ENCODE data around the gene RNF225. TPM values are rescaled to one million over a fixed set of nuclear protein-coding genes. Genes with fewer than 3 reads are reported as not detected.

Gene RNF225
- total RNA-seq, 3 donors from 2014 or later (not counting 1 experiment from before 2014, with no cell fraction given), result 0.39 TPM; not detected in 2

DNA sequence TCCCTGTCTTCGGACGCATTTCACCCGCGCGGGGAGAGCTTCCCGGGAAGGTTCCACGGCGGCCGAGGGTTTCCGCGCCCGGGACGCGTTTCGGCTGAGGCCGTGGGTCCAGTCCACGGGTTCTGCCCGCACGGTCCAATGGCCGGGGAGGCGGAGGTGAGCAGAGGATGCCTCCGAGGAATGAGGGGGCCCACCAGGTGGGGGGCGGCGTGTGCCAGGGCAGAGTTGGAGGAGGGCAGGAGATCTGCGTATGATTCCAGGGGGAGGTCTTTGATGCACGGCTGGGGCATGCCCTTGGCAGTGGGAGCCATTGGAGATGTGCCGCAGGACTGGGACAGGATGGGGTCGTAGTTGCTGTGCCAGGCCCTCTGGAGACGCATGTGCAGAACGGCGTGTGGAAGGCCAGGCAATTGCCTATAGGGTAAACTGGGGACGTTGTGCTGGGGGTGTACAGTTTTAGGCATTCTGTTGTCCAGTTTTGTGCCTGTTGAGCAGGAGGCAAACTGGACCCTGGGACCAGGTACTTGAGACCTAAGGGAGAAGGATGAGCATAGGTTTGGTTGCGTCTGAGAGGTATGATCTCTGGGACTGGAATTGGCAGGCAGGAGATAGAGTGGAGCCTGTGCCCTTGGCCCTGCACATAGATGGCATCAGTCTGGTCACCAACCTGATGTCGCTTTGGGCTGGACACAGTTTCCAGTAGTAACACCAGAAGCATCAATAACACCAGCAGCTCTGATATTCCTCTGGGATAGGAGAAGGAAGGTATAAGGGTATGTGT is 13.7 kb downstream of the RNF225 start:
- Histone ChIP-seq H3K27me3 (ENCODE audit: control insufficient read depth, insufficient read depth, low read length) (no peaks in the 10 kb centered on the region), H3K36me3 (ENCODE audit: control insufficient read depth, insufficient read depth, low read length) (no peaks in the 10 kb centered on the region), H3K27ac (ENCODE audit: low read length) (peak overlapping the region; percentile 89), H3K4me3 (ENCODE audit: low read length) (peak overlapping the region; percentile 68), H3K4me1 (ENCODE audit: control insufficient read depth, insufficient read depth, low read length) (peaks cover 20% of the 10 kb centered on the region), H3K9me3 (ENCODE audit: control insufficient read depth, insufficient read depth, low read length) (no peaks in the 10 kb centered on the region)
- Mint-ChIP-seq H3K9me3 (no peaks in the 10 kb centered on the region), H3K27me3 (ENCODE audit: low read depth in 2 of 2) (no peaks in the 10 kb centered on the region), H3K4me3 (peak overlapping the region; percentile 86), H3K36me3 (no peaks in the 10 kb centered on the region), H3K27ac (peak overlapping the region; percentile 92 to 98), H3K4me1 (peaks cover 29 to 36% of the 10 kb centered on the region in 2 donors)
- 5% methylated on average over 34 of the region's 34 CpGs for WGBS (ENCODE audit: insufficient coverage)
- TF ChIP-seq, protein P1, sequence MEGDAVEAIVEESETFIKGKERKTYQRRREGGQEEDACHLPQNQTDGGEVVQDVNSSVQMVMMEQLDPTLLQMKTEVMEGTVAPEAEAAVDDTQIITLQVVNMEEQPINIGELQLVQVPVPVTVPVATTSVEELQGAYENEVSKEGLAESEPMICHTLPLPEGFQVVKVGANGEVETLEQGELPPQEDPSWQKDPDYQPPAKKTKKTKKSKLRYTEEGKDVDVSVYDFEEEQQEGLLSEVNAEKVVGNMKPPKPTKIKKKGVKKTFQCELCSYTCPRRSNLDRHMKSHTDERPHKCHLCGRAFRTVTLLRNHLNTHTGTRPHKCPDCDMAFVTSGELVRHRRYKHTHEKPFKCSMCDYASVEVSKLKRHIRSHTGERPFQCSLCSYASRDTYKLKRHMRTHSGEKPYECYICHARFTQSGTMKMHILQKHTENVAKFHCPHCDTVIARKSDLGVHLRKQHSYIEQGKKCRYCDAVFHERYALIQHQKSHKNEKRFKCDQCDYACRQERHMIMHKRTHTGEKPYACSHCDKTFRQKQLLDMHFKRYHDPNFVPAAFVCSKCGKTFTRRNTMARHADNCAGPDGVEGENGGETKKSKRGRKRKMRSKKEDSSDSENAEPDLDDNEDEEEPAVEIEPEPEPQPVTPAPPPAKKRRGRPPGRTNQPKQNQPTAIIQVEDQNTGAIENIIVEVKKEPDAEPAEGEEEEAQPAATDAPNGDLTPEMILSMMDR (IDR thresholded peaks at IDR 0.05), result no peak
- ATAC-seq, result no peak
- intact Hi-C loops (cut with micrococcal nuclease), result no loop called here
- peak in 1 of 2 donors; percentile 33 for DNase-seq

DNA sequence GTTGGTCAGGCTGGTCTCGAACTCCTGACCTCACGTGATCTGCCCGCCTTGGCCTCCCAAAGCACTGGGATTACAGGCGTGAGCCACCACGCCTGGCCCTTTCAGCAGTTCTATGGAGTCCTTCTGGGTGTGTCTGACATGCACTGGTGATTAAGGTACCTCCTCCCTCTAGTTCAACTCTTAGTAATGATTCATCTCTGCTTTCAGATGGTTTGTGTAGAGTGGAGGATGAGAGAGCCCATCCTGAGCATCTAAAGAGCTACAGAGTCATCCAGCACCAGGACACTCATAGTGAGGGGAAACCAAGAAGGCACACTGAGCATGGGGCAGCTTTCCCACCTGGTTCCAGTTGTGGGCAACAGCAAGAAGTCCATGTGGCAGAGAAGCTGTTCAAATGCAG is 21.1 kb downstream of the RNF225 start:
- ATAC-seq (no peak), DNase-seq (no peak)
- Mint-ChIP-seq H3K4me1 (no peaks in the 10 kb centered on the region), H3K4me3 (no peak overlapping the region), H3K36me3 (peaks cover 8% of the 10 kb centered on the region), H3K27me3 (ENCODE audit: low read depth in 2 of 2) (no peaks in the 10 kb centered on the region), H3K27ac (no peak overlapping the region), H3K9me3 (no peaks in the 10 kb centered on the region)
- Histone ChIP-seq H3K36me3 (ENCODE audit: control insufficient read depth, insufficient read depth, low read length) (peaks cover 18% of the 10 kb centered on the region), H3K27me3 (ENCODE audit: control insufficient read depth, insufficient read depth, low read length) (no peaks in the 10 kb centered on the region), H3K4me3 (ENCODE audit: low read length) (no peak overlapping the region), H3K9me3 (ENCODE audit: control insufficient read depth, insufficient read depth, low read length) (no peaks in the 10 kb centered on the region), H3K27ac (ENCODE audit: low read length) (no peak overlapping the region), H3K4me1 (ENCODE audit: control insufficient read depth, insufficient read depth, low read length) (no peaks in the 10 kb centered on the region)
- intact Hi-C loops (cut with micrococcal nuclease), result no loop called here
- 97% methylated on average over 5 of the region's 5 CpGs for WGBS (ENCODE audit: insufficient coverage)
- TF ChIP-seq, protein P1 (IDR thresholded peaks at IDR 0.05), result no peak

DNA sequence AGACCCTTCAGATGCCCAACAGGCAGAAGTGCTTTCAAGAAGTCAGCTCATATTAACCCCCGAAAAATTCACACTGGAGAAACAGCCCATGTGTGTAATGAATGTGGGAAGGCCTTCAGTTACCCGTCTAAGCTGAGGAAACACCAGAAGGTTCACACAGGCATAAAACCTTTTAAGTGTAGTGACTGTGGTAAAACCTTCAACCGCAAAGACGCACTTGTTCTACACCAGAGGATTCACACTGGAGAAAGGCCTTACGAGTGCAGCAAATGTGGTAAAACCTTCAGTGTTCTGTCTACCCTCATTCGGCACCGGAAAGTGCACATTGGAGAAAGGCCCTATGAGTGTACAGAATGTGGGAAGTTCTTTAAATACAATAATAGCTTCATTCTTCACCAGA is 21.6 kb downstream of the RNF225 start:
- Histone ChIP-seq H3K4me1 (ENCODE audit: control insufficient read depth, insufficient read depth, low read length) (no peaks in the 10 kb centered on the region), H3K27ac (ENCODE audit: low read length) (no peak overlapping the region), H3K9me3 (ENCODE audit: control insufficient read depth, insufficient read depth, low read length) (no peaks in the 10 kb centered on the region), H3K36me3 (ENCODE audit: control insufficient read depth, insufficient read depth, low read length) (peaks cover 18% of the 10 kb centered on the region), H3K4me3 (ENCODE audit: low read length) (no peak overlapping the region), H3K27me3 (ENCODE audit: control insufficient read depth, insufficient read depth, low read length) (no peaks in the 10 kb centered on the region)
- H3K4me3 Mint-ChIP-seq, result no peak overlapping the region
- DNase-seq, result no peak
- no peaks in the 10 kb centered on the region for H3K4me1 Mint-ChIP-seq
- ATAC-seq, result no peak
- no peaks in the 10 kb centered on the region for H3K9me3 Mint-ChIP-seq
- no peaks in the 10 kb centered on the region for H3K27me3 Mint-ChIP-seq (ENCODE audit: low read depth in 2 of 2)
- intact Hi-C loops (cut with micrococcal nuclease), result no loop called here
- H3K27ac Mint-ChIP-seq, result no peak overlapping the region
- WGBS (ENCODE audit: insufficient coverage), result over 99% methylated on average over 7 of the region's 7 CpGs
- H3K36me3 Mint-ChIP-seq, result peaks cover 8% of the 10 kb centered on the region
- TF ChIP-seq, protein P1 (IDR thresholded peaks at IDR 0.05), result no peak

DNA sequence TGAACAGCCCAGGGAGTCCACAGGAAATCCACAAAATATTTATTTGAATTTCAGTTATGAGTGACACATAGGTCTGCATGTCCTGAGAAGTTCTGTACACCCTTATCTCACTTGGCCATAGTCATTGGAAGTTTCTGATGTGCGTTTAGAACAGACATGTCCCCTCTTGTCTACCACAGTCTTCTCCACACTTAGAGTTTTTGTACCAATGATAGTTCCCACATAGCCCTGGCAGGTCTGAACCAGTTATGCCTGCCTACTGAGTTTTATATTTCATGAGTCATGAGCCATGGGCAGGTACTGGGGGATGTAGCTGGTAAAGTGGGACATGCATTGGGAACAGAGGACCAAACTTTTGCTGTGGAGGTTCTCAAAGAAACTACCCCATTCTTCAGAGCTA is 33.2 kb downstream of the RNF225 start:
- peaks cover 26% of the 10 kb centered on the region for H3K36me3 Mint-ChIP-seq
- H3K4me3 Mint-ChIP-seq, result no peak overlapping the region
- H3K27me3 ChIP-seq (ENCODE audit: control insufficient read depth, insufficient read depth, low read length), result no peaks in the 10 kb centered on the region
- DNase-seq (no peak), ATAC-seq (no peak)
- peaks cover under 1% of the 10 kb centered on the region for H3K36me3 ChIP-seq (ENCODE audit: control insufficient read depth, insufficient read depth, low read length)
- peaks cover 3 to 9% of the 10 kb centered on the region in 2 donors for H3K9me3 Mint-ChIP-seq
- H3K4me1 Mint-ChIP-seq, result no peaks in the 10 kb centered on the region
- H3K27ac ChIP-seq (ENCODE audit: low read length), result no peak overlapping the region
- TF ChIP-seq, protein P1 (IDR thresholded peaks at IDR 0.05), result no peak
- H3K27ac Mint-ChIP-seq, result no peak overlapping the region
- no peak overlapping the region for H3K4me3 ChIP-seq (ENCODE audit: low read length)
- WGBS (ENCODE audit: insufficient coverage), result 100% methylated on average over 1 of the region's 1 CpG
- intact Hi-C loops (cut with micrococcal nuclease), result no loop called here
- H3K27me3 Mint-ChIP-seq (ENCODE audit: low read depth in 2 of 2), result no peaks in the 10 kb centered on the region
- H3K9me3 ChIP-seq (ENCODE audit: control insufficient read depth, insufficient read depth, low read length), result peaks cover 63% of the 10 kb centered on the region
- H3K4me1 ChIP-seq (ENCODE audit: control insufficient read depth, insufficient read depth, low read length), result no peaks in the 10 kb centered on the region
